ENCODE measurements around the gene CACNG1. TPM values are rescaled to one million over a fixed set of nuclear protein-coding genes. Genes with fewer than 3 reads are reported as not detected.

CACNG1 gene
- not detected in 2 replicates for total RNA-seq

DNA sequence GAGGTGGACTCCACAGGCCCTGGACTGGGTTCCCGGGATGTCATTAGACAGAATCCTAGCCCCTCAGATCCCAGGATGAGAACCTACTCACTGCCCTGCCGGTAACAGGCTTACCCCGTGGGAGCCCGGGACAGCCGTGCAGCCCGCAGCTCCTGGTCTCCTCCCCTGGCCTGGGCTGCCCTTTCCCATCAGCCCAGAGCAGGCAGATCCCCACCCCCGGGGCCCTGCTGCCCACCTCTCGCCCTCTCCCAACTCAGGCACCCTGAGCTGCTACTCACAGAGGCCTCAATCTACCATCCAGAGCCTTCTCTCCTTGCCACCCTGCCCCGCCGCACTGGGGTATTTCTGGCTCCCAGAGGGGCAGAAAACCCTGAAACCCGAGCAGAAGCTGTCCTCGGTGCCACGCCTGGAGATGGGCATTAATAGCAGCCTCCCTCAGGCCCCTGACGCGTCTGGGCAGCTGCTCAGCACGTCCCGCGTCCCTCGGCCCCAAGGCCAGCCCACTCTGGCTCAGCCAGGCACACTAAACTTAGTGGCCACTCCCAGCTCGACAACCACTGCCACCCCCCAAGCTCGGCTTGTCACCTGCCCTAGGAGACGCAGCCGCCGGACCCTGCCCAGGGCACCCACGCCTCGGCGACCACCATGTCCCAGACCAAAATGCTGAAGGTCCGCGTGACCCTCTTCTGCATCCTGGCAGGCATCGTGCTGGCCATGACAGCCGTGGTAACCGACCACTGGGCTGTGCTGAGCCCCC lies at the start of gene CACNG1:
Gene CACNG1 (plus strand): TSS at position 539 of the 757 bp plus-strand sequence. CDS start 107 bp downstream, at position 646.

Other genes with a start within 250 kb of the CACNG1 start
- not detected in 2 replicates for gene CACNG5, start 209.4 kb upstream of the CACNG1 start, total RNA-seq
- gene CACNG4, start 79.8 kb upstream of the CACNG1 start, total RNA-seq, result not detected in 2 replicates
- gene HELZ, start 200.6 kb downstream of the CACNG1 start, total RNA-seq, result 26.6 and 85.0 TPM in 2 replicates

Data from bladder microvascular endothelial cell (primary cell).